HG02759 (cell line): ENCODE data around the gene CDC34.

Experiments used
- ATAC-seq: cut with Tn5 transposase; IDR thresholded peaks from one replicate; pipeline ENCODE4 v1.9.1; 2021; ENCODE audit warnings: mild to moderate bottlenecking, moderate library complexity; ENCODE audit not compliant: unreplicated experiment

CDC34 gene

GRCh38 chr19:540867-541637 lies 9.5 kb downstream of the CDC34 start:
- ATAC-seq, result no peak

GRCh38 chr19:541699-542098 lies 10.1 kb downstream of the CDC34 start:
- ATAC-seq, result no peak

DNA sequence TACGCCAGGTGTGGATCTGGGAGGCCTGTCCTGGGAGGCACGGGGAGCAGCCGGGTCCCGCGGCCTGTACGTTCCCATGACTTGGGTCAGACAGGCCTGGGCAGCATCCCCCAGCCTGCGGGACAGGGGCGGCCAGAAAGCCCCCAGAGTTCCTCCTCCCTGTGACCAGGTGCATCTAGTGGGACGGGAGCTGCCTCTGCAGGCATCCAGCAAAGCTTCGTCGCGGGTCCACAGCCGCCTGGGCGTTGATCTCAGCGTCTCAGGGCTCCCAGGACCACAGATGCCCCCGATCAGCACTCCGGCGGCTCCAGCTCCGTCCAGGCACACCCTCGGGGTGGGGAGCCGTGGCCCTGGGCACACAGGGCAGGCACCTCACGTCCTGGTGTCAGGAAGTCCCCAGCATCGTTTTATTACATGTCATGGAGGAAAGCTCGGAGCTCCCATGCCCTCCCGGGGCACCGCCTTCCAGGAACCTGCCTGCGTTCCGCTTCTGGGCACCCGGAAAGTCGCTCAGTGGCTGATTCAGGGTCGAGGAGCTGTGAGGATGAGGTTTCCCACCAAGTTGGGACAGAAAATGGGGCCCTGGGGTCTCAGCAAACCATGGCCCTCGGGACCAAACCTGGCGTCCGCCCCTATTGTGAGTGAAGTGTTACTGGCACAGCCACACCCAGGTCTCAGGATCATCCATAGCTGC lies 10.8 kb downstream of the CDC34 start:
- no peak for ATAC-seq

- ATAC-seq, result no peak
These were observed 12.5 kb downstream of the CDC34 start, which contains the start of gene GZMM for GRCh38 chr19:543910-544608. Gene GZMM, plus strand, starts transcription at chr19:544053. Its CDS starts 19 bp downstream, at chr19:544072.

DNA sequence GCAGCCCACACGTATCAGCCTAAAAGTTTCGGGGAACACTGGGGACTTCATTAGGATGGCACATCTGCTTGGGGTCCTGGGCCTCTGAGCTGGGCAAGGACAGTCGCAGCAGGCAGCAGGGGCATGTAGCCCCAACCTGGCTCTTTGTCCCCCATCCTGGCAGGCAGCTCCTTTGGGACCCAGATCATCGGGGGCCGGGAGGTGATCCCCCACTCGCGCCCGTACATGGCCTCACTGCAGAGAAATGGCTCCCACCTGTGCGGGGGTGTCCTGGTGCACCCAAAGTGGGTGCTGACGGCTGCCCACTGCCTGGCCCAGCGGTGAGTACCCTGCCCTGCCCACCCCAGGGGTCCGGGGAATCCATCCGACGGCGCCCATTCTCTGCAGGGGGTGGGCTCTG lies 15.6 kb downstream of the CDC34 start:
- ATAC-seq, result no peak

GRCh38 chr19:547836-548720 lies 16.5 kb downstream of the CDC34 start:
- ATAC-seq, result no peak

DNA sequence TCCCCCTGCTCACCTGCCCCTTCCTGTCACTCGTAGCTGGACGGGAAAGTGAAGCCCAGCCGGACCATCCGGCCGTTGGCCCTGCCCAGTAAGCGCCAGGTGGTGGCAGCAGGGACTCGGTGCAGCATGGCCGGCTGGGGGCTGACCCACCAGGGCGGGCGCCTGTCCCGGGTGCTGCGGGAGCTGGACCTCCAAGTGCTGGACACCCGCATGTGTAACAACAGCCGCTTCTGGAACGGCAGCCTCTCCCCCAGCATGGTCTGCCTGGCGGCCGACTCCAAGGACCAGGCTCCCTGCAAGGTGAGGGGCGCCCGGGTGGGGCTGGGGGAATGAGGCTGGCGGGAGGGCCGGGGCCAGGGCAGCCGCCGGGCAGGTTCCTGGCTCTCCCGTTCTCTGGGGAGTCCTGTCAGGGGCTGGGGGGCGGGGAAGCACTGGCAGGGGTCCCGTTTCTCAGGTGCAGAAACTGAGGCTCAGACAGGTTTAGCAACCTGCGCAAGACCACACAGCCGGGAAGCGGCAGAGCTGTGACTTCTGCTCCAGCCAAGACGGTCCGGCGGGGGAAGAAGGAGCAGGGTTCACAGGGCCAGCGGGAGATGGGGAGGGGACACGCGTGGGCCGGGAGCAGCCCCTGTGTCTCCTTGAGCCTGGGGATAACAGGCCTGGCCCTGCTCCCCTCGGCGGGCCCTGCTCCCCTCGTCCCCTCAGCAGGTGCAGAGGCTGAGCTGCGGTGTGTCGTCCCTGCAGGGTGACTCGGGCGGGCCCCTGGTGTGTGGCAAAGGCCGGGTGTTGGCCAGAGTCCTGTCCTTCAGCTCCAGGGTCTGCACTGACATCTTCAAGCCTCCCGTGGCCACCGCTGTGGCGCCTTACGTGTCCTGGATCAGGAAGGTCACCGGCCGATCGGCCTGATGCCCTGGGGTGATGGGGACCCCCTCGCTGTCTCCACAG lies 17.6 kb downstream of the CDC34 start:
- ATAC-seq, result no peak

DNA sequence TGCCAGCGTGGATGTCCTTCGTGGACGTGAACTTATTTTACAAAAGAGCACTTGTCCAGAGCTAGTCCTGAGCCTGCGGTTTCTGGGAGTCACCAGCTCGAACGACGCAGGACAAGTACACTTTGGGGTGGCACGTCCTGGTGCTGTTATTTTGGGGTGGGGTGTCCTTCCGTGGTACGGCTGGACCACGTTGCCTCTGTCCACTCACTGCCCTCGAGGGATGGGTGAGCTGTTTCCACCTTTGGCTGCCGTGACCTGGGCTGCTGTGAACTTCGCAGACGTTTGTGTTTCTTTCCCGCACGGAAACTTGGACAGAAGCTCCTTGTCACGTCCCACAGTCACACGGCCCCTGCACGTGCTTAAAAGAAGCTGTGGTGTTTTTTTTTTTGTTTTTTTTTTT lies 23.3 kb downstream of the CDC34 start:
- ATAC-seq, result no peak

DNA sequence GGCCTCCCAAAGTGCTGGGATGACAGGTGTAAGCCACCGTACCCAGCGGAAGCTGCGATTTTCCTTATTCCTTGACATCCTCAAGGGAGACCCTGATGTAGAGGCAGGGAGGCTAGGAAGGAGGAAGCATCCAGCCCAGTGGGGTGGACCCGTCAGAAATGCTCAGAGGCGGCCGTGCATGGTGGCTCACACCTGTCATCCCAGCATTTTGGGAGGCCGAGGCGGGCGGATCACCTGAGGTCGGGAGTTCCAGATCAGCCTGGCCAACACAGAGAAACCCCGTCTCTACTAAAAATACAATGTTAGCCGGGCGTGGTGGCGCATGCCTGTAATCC lies 23.9 kb downstream of the CDC34 start:
- no peak for ATAC-seq

DNA sequence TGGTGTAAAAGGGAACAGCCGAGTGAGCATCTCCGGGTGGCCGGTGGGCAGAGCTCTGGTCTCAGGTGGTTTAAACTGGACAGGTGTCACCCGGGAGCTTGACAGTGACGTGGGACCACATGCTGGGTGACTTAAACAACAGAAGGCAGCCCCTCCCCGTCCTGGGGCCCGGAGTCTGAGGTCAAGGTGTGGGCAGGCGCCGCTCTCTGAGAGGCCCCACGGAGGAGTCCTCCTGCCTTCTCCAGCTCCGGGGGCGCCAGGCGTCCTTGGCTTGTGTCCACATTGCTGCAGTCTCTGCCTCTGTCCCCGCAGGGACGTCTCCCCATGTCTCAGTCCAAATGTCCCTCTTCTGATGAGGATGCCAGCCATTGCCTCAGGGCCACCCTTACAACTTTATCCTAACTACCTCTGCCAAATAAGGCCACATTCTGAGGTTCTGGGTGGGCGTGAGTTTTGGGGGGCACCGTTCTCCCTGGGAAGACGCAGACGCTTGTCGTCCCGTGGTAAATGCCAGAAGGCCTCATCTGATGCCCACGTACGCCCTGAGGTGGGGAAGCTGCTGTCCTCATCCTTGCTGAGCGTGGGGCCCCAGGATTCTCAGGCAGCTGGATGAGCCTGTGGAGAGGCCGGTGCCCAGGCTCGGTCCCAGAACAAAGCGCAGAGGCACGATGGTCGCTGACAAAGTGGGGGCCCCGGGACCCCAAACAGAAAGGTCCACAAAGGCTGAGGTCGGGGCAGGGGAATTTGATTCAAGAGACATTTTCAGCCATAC lies 25.2 kb downstream of the CDC34 start:
- no peak for ATAC-seq

- no peak for ATAC-seq
These were observed 27.3 kb downstream of the CDC34 start for GRCh38 chr19:558770-559439.

DNA sequence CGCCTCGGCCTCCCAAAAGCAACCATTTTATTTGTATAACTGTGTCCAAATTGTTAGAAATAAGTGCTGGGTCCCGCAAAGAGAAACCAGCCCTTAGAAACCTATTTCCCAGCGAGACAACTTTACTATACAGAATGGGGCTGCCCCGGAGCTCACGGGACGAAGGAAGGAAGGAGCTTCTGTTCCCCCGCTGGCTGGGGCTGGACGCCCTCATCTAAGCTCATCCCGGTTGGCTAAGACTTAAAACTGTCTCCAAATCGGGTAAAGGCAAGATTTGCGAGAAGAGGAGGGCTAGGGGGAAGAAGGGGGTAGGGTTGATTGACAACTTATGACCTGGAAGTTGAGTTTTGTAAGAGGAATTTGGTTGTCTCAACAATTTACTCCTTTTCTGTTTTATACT lies 28.6 kb downstream of the CDC34 start:
- ATAC-seq, result no peak

- no peak for ATAC-seq
These were observed 34.8 kb downstream of the CDC34 start for GRCh38 chr19:566403-566802.

DNA sequence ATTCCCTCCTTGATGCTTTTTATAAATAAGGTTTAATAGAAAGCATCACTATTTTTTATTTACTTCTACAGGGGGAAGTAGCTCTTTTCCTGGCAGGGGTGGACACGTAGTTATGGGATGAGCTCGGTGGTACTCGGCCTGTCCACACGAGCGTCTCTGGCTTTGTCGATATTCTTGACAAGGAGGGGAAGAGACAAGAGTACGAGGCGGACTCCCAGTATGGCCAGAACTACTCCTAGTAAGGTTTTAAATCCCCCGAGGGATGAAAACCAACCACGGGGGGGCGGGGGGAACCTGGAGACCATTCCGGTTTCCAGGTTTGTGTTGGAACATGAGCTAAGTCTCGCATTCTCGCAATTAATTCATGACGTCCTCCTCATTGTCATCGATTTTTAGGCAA lies 35.3 kb downstream of the CDC34 start:
- no peak for ATAC-seq

DNA sequence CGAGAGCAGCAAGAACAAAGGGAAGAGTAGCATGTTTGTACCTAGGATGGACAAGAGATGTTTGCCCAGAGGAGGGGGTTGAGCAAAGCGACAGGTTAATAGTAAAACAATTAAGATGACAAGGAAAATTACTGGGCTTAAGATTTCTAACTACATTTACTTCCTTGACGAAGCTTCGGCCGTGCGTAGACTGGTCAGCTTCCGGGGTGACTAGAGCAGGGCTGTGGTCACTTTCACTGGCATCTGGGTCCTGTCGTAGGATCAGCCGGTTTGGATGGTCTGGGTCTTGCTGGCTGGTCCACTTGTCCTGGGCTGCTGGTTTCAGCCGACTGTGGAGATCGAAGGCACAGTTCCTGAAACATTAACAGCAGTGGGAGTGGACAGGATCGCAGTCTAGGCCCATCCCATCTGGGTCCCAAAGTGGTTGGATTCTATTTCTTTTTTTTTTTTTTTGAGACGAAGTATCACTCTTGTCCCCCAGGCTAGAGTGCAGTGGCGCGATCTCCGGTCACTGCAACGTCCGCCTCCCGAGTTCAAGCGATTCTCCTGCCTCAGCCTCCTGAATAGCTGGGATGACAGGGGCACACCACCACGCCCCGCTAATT lies 35.8 kb downstream of the CDC34 start:
- ATAC-seq, result no peak

DNA sequence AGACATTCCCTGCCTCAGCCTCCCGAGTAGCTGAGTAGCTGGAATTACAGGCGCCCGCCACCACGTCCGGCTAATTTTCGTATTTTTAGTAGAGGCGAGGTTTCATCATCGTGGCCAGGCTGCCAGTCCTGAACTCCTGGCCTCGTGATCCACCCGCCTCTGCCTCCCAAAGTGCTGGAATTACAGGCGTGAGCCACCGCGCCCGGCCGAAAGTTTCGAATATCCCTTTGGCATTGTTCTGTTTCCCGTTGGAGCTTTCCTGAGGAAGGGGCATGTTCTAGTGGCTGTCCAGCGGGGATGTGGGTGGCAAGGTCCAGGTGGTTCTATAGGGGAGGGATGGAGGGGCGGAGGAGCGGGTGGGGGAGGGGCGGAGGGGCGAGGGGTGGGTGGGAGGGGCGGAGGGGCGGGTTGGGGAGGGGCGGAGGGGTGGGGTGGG lies 38.7 kb downstream of the CDC34 start:
- no peak for ATAC-seq

DNA sequence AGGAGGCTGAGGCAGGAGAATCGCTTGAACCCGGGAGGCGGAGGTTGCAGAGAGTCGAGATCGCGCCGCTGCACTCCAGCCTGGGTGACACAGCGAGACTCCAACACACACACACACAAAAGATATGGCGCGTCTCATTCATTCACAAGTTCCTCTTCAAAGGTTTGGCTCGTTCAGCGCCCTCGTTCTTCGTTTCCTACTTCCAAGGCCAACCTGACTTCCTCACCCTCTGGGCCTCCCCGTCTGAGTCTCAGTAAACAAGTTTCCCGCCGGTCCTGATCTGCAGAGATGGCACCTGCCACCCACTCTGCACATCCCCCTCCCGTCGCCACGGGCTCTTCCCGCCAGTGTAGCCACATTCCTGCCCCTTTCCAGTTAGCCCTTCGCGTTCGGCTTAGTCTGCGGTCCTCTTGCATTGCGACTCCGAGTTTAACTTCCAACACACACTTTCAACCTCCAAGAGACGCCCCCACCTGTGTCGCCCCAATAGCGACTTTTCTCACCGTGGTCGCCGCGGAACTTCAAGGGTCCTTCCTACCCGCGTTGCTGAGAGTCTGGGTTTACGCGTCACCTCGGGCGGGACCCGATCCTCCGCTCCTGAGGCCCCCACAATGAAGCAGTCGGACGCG lies 39.5 kb downstream of the CDC34 start:
- ATAC-seq, result no peak

DNA sequence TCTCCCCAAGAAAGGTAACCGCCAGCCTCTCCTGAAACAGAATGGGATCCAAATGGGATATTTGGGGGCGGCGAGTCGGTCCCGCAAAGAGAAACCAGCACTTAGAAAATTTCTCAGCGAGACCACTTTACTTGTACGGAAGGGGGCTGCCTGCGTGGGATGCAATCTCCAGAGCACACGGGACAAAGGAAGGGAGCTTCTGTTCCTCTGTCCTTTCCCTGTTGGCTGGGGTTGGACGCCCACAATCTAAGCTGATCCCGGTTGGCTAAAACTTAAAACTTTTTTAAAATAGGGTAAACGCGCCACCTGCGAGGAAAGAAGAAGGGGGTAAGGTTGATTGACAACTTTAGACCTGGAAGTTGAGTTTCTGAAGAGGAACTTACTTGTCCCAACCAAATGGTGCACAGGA lies 40.0 kb downstream of the CDC34 start:
- no peak for ATAC-seq
